ENCODE results near the gene PDGFD.

The PDGFD gene

DNA sequence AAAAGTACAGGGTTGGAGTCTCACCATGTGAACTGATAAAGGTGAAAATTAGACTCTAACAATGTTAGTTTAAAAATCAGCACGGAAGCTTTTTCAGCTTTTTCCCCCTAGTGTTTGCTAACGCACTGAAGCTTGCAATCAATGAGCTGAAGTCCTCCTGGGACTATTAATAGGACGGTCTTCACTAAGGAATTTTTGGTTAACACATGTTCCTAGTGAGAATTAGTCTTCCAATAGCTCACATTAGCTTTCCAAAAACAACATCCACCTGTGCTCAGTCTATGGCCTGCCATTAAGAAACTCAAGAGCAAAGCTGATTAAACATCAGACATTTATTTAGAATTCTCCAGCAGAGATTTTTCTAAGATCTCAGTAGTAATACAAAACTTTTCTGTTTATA lies 154.2 kb downstream of the PDGFD start:
- in situ Hi-C loops (cut with HindIII; ENCODE audit: low sequenced_read_pairs): no loop called here

DNA sequence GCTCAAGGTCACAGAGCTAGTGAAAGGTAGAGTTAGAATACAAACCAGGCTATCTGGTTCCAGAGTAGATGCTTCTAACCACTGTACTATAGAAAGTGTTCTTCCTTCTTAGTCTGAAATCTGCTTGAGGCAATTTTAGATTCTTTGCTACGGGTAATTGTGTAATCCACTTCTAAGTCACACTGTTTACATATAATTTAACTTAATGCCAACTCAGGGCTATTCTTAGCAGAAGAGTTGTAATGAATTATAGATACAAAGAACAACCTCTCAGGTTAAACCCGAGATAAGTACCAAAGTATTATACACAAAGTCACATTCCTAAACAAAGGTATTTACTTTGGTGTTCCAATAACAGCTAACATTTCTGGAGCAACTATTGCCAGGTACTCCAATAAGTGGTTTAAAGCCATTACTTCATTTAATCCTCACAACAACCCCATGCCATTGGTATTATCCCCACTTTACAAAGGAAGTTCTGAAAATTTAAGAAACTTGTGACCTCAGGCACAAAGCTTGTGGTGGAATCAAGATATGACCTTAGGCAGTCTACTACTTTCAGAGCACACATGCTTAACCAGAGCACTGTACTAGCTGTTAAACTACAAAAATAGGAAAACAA lies 158.6 kb downstream of the PDGFD start:
- in situ Hi-C loops (cut with HindIII; ENCODE audit: low sequenced_read_pairs): no loop called here

- in situ Hi-C loops (cut with HindIII; ENCODE audit: low sequenced_read_pairs): no loop called here
Measured at GRCh38 chr11:104003491-104003890, 160.5 kb downstream of the PDGFD start.

DNA sequence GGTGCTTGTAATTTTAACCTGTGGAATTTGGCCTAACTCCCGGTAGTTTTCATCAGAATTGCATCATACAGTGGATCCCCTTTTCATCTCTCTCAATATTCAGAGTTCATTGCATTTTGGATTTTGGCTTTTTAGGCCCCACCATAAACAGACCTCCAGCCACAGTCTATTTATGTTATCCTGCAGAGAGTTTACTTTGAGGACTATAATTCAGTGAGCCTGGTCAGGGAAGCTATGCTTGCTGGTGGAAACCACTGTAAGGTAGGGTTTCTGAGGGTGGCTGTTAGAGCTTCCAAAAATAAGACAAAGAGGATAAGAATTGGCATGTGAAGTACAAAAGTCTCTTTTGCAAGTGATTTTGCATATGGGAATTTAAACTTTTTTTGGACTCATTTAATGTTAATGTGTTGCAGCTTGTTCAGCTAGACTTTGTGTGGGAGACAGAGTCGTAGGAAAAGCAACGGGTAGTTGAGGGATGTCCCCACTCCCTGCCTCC lies 162.3 kb downstream of the PDGFD start:
- in situ Hi-C loops (cut with HindIII; ENCODE audit: low sequenced_read_pairs): no loop called here

- in situ Hi-C loops (cut with HindIII; ENCODE audit: low sequenced_read_pairs): no loop called here
Measured at GRCh38 chr11:104000798-104001197, 163.1 kb downstream of the PDGFD start.

DNA sequence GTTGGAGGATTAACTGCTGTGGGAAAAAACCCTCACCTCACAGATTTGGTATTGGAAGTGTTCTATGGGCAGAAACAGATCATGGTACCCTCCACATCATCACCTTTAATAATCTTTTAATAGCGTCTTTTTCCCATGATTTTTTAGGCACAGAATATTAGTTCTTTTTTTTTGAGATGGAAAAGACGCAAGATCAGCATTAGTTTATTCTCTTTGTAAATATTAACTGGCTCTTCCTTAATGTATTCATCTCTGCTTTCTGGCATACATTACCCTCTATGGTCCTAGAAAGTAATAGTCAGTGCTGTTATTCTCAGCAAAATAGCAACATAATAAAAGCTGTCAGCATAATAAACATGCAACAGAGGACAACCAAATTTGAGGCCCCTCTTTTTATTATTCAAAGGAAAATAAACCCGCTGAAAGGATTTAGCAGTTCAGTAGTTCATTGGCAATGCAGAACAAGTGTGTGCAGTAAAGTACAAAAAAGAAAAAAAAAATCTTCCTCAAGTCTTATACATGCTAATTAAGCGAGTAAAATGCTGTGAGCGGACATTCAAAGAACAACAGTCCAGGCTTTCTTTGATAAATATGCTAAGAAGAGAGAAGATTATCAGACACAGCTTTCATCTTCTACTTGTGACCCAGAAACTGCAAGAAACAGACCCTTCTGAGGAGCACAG lies 165.0 kb downstream of the PDGFD start:
- in situ Hi-C loops (cut with HindIII; ENCODE audit: low sequenced_read_pairs): no loop called here

DNA sequence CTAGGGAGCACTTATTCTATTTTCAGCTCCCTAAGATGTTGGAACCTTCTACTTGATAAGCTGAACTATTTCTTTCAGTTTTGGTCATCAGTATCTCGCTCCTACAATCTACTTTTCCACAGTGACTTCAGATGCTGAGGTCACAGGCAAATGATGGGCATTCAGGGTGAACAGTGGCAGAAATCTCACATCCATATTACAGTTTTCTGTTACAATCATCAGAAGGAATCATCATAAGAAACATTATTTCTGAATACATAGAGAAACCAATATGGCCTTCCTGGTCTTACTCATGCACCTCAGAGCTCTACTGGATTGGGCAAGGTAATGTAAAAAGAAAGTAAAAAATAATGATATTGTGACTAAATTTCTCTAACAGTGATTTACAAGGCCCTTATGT lies 166.9 kb downstream of the PDGFD start:
- in situ Hi-C loops (cut with HindIII; ENCODE audit: low sequenced_read_pairs): no loop called here

- in situ Hi-C loops (cut with HindIII; ENCODE audit: low sequenced_read_pairs): no loop called here
Measured at GRCh38 chr11:103995896-103996295, 168.1 kb downstream of the PDGFD start.

DNA sequence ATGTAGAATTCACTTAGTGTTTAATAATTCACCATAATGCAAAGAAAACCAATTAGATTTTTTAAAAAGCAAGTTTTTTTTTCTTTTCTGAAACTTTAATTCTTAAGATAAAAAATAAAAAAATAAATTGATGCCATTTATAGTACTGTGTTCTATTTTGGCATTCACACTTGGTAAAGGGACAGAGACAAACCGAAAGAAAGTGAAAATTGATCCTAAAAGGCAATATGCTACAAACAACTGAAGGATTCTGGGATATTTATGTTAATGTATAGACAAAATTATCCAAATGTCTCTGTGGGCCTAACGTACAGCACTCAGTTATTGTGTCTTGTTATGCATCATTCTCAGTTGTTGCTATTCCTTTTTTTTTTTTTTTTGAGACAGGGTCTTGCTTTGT lies 169.4 kb downstream of the PDGFD start:
- in situ Hi-C loops (cut with HindIII; ENCODE audit: low sequenced_read_pairs): no loop called here

DNA sequence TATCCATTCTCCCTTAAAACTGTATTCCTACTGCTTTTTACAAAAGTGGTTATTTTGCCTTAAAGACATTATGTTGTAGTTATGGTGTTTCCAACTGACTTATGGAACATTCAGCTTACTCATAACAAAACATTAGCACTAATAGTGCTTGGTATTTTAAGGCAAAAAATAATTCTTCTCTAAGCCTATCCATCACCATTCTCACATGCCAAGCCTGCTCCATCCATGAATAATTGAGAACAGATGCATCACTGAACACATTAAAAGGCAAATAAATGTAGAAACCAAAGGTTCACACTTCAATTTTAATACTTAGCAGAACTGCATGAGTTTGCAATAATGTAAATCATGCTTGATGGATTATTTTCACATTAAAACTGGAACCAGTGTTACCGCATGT lies 169.9 kb downstream of the PDGFD start:
- in situ Hi-C loops (cut with HindIII; ENCODE audit: low sequenced_read_pairs): no loop called here

GRCh38 chr11:103993507-103993906 lies 170.4 kb downstream of the PDGFD start:
- in situ Hi-C loops (cut with HindIII; ENCODE audit: low sequenced_read_pairs): no loop called here

- in situ Hi-C loops (cut with HindIII; ENCODE audit: low sequenced_read_pairs): no loop called here
Measured at GRCh38 chr11:103988595-103988969, 175.4 kb downstream of the PDGFD start.

DNA sequence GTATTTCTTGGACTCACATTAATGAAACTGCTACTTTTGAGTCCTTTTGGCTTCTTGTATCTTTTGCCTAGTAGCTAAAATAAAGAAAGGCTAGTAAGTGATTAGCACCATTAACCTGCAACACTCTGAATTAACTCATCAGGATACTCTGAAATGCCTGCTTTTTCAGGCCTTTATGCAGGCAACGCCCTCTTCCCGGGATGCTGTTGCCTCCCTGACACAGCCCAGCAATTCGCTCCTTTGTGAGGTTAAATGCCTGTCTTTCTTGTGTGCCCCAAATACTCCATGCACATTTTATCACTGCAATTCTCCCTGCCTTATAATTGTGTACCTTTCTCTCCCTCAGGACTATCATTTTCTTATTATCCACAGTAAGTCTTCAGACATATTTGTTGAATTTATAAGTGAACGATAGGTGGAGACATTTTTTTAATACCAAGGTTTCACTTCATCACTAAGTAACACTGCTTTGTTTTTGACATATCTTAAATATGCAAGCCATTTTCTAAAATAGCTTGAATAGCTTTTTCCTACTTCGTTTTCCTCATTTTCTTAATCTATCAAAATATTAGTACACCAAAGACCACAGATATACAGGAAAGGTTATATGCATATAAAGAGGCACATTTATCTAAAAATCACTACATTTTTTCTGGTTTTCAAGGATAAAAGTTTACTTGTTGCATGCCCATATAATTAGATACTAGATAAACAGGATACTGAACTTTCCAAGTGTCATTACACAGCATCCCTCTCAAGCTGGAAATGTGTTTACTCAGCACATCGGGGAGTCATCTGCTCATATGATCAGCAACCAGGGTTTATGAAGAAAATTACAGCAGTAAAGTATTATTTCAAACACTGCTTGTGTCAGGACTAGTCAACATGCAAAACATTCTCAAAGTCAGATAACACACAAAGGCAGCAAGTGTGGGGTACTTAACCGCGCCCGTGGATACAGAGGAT lies 176.0 kb downstream of the PDGFD start:
- in situ Hi-C loops (cut with HindIII; ENCODE audit: low sequenced_read_pairs): no loop called here

- in situ Hi-C loops (cut with HindIII; ENCODE audit: low sequenced_read_pairs): no loop called here
Measured at GRCh38 chr11:103985041-103985440, 178.9 kb downstream of the PDGFD start.

- in situ Hi-C loops (cut with HindIII; ENCODE audit: low sequenced_read_pairs): no loop called here
Measured at GRCh38 chr11:103980108-103980507, 183.8 kb downstream of the PDGFD start.

GRCh38 chr11:103978616-103979595 lies 185.0 kb downstream of the PDGFD start:
- in situ Hi-C loops (cut with HindIII; ENCODE audit: low sequenced_read_pairs): no loop called here

GRCh38 chr11:103972013-103972412 lies 191.9 kb downstream of the PDGFD start:
- in situ Hi-C loops (cut with HindIII; ENCODE audit: low sequenced_read_pairs): no loop called here

DNA sequence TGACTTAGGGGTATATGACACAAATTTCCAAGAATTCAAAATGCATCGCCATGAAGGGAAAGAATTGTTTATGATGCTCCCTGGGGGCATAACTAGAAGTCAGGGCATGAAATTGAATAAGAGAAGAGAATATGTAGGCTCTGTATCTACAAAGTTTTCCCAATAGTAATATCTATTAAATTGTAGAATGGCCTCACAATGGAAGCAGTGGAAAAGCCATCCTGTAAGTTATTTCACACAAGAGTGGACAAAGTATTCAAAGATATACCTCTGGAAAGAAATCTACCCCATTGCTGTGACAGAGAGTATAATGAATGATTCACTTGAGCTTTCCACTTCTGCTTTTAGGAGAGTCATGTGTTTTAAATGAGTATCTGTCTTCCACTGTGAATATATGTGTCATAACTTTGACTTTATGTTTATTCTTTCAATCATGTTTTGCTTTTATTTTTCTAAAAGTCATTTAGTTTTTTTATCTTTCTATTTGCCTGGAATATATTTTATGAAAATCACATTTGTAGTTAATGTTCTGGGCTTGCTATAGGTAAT lies 193.2 kb downstream of the PDGFD start:
- in situ Hi-C loops (cut with HindIII; ENCODE audit: low sequenced_read_pairs): no loop called here

- in situ Hi-C loops (cut with HindIII; ENCODE audit: low sequenced_read_pairs): no loop called here
Measured at GRCh38 chr11:103968685-103969084, 195.3 kb downstream of the PDGFD start.

DNA sequence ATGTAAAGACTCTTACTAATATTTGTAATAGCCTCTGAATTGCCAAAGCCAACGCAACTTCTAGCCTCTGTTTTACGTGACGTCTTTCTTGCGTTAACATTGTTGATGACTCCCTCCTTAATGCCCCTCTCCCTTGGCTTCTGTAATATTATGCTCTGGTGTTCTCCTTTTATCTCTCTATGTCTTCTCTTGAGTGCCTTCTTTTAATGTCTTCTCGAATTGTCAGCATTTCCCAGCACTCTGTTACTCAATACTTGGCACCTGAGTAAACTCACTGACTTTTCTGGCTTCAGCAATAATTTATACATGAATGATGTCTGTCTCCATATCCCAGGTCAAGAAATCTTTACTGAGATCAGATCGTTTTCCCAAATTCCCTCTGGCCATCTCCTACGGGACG lies 196.0 kb downstream of the PDGFD start:
- in situ Hi-C loops (cut with HindIII; ENCODE audit: low sequenced_read_pairs): no loop called here
